D721Med (cell line): Measurements from ENCODE around the gene FAM136A.

Experiments used
- DNase-seq: peaks from one replicate; pipeline ENCODE4 v3.0.0; 2011; ENCODE audit warnings: low spot score; ENCODE audit not compliant: insufficient read length
- FAIRE-seq: peaks from 2 replicates; lab custom pipeline; 2011; peaks lifted over from hg19 to GRCh38; lab: Jason Lieb, UNC
- TF ChIP-seq, protein P1 (sequence below): IDR thresholded peaks from 2 replicates; pipeline ENCODE4 v1.5.1; 2012; ENCODE audit warnings: mild to moderate bottlenecking, control low read depth; ENCODE audit not compliant: insufficient read depth; ENCODE audit errors: missing control alignments

Gene FAM136A

DNA sequence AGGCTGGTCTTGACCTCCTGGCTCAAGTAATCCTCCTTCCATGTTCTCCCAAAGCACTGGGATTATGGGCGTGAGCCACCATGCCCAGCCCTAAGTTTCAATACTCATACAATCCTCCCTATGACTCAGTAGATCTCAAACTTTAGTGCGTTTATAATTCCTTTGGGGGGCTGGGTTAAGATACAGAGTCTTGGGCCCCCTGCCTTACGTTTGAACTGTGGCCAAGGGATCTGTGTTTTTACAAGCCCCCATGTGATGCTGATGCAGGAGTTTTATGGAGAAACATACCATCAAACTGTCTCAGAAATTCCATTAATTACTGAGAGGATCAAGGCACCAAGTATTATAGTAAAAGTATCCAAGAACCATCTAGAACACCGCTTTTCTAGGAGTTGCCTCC is 38.2 kb upstream of the FAM136A start:
- DNase-seq (no peak), FAIRE-seq (no peak)
- TF ChIP-seq, protein P1, sequence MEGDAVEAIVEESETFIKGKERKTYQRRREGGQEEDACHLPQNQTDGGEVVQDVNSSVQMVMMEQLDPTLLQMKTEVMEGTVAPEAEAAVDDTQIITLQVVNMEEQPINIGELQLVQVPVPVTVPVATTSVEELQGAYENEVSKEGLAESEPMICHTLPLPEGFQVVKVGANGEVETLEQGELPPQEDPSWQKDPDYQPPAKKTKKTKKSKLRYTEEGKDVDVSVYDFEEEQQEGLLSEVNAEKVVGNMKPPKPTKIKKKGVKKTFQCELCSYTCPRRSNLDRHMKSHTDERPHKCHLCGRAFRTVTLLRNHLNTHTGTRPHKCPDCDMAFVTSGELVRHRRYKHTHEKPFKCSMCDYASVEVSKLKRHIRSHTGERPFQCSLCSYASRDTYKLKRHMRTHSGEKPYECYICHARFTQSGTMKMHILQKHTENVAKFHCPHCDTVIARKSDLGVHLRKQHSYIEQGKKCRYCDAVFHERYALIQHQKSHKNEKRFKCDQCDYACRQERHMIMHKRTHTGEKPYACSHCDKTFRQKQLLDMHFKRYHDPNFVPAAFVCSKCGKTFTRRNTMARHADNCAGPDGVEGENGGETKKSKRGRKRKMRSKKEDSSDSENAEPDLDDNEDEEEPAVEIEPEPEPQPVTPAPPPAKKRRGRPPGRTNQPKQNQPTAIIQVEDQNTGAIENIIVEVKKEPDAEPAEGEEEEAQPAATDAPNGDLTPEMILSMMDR, result no peak

DNA sequence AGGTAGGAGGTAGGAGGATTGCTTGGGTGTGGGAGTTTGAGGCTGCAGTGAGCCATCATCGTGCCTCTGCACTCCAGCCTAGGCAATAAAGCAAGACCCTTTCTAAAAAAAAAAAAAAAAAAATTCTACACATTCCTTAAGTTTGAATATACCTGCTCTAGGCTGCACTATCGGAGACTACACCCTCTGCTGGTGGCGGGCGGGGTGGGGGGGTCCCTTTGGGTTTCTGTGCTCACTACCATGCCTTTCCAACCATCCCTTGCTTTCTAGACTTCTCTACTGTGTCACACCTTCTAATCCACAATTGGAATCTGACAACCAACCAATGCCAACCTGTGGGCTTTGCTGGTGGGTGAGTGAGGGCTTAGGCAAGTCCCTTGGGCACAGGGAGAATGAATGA is 34.7 kb upstream of the FAM136A start:
- DNase-seq (no peak), FAIRE-seq (no peak)
- TF ChIP-seq, protein P1, result no peak

DNA sequence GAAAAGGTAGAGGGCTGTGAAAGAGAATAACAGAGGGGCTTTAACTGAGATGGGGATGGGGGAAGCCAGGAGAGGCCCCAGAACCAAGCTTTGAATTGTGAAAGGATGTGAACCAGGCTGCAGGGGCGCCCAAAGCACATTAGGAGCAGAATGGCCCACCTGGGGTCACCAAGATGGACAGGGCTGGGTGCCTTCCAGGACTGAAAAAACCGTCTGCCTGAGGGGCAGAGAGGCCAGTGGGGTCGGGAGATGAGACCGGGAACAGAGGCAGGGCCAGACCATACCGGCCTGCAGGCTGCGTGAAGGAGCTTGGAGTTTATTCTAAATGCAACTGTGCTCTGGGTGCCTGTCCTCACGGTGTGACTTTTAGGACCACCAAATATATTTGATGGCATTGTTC is 29.1 kb upstream of the FAM136A start:
- no peak for FAIRE-seq
- TF ChIP-seq, protein P1, result no peak
- DNase-seq, result no peak

DNA sequence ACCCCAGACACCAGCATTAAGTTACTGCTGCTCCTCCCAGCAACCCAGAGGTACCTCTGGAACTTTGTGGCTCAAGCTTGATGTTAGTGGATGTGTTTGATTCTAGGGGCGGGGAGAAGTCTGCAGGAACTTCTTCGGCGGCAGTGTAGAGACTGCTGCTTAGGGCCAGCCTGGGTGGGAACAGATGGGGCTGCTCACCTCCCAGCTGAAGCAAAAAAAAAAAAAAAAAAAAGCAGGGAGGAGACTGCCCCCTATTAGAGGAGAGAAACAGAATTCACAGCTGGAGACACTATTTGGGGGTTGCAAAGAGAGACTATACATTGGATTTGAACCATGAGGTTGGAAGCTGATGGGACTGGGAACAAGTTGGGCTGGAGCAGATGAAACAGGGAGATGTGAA is 28.6 kb upstream of the FAM136A start:
- no peak for DNase-seq
- TF ChIP-seq, protein P1, result no peak
- FAIRE-seq, result no peak

DNA sequence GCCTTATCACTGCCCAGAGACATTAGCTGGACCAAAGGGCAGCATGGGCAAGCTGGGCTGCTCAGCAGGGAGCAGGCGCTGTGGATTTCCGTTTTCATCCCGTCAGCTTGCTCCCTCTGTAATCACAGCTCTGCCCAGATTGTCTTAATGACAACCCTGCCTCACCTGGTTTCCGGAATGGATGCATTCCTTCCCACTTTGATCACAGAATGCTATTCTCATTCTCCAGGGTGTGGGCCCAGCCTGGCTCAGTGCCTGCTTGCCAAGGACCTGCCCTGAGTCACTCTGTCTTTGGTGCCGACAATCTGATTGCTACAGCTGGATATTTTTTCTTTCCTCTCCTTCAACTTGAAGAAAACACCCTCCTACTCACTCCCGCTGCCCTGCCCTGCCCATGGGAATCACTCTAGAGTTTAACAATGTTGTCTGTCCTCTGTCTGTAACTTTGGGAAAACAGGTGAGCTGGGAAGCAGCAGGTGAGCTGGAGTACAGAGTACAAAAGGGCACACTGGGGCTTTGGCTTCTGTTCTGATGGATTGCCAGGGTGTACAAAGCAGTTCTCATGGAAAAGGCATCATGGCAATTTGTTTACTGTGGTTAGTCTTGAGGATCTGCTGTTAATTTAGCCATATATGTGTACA is 27.2 kb upstream of the FAM136A start:
- DNase-seq, result no peak
- no peak for FAIRE-seq
- TF ChIP-seq, protein P1, result no peak

DNA sequence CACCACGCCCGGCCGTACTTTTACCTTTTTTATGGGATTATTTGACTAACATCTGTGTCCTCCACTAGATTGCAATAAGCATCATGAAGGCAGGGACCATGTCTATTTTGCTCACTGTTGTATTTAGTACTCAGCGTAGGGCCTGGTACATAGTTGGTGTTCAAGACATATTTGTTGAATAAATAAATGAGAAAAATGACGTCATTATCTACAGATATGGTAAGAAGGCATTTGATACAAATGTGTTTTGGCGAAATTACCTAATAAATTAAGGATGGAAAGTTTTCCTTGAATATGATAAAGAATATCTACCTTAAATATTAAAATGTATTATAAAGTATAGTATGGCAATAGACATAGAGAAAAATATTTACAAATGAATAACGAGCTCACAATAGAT is 24.0 kb upstream of the FAM136A start:
- DNase-seq, result no peak
- TF ChIP-seq, protein P1, result no peak
- no peak for FAIRE-seq

DNA sequence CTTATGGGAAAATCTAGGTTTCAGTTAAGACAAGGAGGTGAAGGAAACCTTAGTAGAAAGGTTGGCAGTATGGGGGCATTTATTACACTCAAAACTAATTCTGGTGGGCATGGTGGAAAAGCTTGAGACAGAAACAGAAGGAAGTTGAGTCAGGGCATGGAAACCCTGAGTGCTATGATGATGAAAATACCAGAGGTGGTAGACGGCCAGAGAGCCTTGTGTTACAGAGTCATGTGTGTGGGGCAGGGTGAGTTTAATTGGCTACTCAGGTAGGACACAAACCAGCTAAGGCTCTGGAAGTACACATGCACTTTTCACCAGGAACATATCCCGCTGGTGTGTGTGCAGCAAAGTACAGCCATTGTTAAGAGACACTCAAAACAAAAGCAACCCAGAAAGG is 20.7 kb upstream of the FAM136A start:
- FAIRE-seq (no peak), DNase-seq (no peak)
- TF ChIP-seq, protein P1, result no peak
